ENCODE measurements around the gene CLNK.

The CLNK gene

GRCh38 chr4:10455133-10455532 lies 229.4 kb downstream of the CLNK start:
- POLR2A ChIA-PET = no interaction called here
- CTCF ChIA-PET = no interaction called here
- DNase-seq (ENCODE audit: extremely low spot score) = no peak
- TF ChIP-seq NFRKB (IDR thresholded peaks at IDR 0.05) = no peak
- no peak for TF ChIP-seq ZNF384 (IDR thresholded peaks at IDR 0.05)
- TF ChIP-seq FOXA1 (IDR thresholded peaks at IDR 0.05) = no peak
- no peak for TF ChIP-seq ARNT (IDR thresholded peaks at IDR 0.05)
- TF ChIP-seq LEF1 (IDR thresholded peaks at IDR 0.05; ENCODE audit: borderline replicate concordance) = no peak
- TF ChIP-seq HDGF (IDR thresholded peaks at IDR 0.05; ENCODE audit: borderline replicate concordance) = no peak
- TF ChIP-seq CTBP1 (IDR thresholded peaks at IDR 0.05; ENCODE audit: borderline replicate concordance) = no peak
- no peak for TF ChIP-seq SUZ12 (IDR thresholded peaks at IDR 0.05)
- no peak for TF ChIP-seq L3MBTL2 (conservative IDR thresholded peaks at IDR 0.05)
- no peak for TF ChIP-seq BHLHE40 (IDR thresholded peaks at IDR 0.05; ENCODE audit: borderline replicate concordance)
- TF ChIP-seq PKNOX1 (IDR thresholded peaks at IDR 0.05) = no peak
- no peak for TF ChIP-seq FOXM1 (IDR thresholded peaks at IDR 0.05; ENCODE audit: borderline replicate concordance)
- no peak for TF ChIP-seq FOXK2 (IDR thresholded peaks at IDR 0.05)
- TF ChIP-seq SP1 (IDR thresholded peaks at IDR 0.05) = no peak

DNA sequence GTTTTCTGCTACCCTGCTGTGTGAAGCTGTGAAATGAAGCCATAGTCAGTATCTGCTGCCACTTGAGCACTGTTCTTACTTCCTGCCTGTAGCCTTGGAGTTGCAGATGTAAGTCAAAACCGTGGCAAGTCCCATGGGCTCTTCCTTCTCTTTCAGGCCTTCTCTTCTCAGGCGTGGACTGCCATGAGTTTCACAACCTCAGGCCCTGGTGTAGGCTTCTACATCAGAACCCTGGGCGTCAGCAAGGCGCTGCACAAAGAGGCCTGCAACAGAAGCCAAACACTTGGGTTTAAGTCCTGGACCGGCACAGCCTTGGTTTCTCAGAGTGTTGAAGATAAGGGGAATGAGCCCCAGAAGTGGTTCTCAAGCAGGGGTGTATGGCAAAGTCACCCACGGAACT lies 229.8 kb downstream of the CLNK start:
- ChIA-PET POLR2A (no interaction called here), CTCF (no interaction called here)
- DNase-seq (ENCODE audit: extremely low spot score) = no peak
- no peak for TF ChIP-seq HDGF (IDR thresholded peaks at IDR 0.05; ENCODE audit: borderline replicate concordance)
- no peak for TF ChIP-seq BHLHE40 (IDR thresholded peaks at IDR 0.05; ENCODE audit: borderline replicate concordance)
- TF ChIP-seq SUZ12 (IDR thresholded peaks at IDR 0.05) = no peak
- no peak for TF ChIP-seq CTBP1 (IDR thresholded peaks at IDR 0.05; ENCODE audit: borderline replicate concordance)
- no peak for TF ChIP-seq SP1 (IDR thresholded peaks at IDR 0.05)
- TF ChIP-seq NFRKB (IDR thresholded peaks at IDR 0.05) = no peak
- no peak for TF ChIP-seq ARNT (IDR thresholded peaks at IDR 0.05)
- no peak for TF ChIP-seq FOXM1 (IDR thresholded peaks at IDR 0.05; ENCODE audit: borderline replicate concordance)

DNA sequence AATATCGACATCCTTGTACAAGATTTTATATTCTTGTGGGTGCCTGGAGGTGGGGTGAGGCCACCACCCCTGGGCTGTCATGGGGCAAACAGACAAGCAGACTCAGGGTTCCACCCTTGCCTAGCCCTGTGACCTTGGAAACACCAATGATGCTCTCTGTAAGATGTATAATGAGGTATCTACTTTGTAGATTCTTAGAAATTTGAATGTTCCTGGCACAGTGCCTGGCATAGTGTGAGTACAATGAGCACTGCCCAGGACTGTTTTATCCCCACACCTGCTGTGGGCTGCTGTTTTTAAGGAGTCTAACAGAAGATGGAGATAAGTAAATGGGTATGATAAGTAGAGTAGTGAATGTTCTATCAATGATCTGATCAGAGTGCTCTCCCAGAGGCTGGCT lies 230.4 kb downstream of the CLNK start:
- TF ChIP-seq PKNOX1 (IDR thresholded peaks at IDR 0.05) (no peak), TARDBP (IDR thresholded peaks at IDR 0.05) (no peak), L3MBTL2 (conservative IDR thresholded peaks at IDR 0.05) (no peak), ZNF384 (IDR thresholded peaks at IDR 0.05) (no peak), LEF1 (IDR thresholded peaks at IDR 0.05; ENCODE audit: borderline replicate concordance) (no peak), NFRKB (IDR thresholded peaks at IDR 0.05) (no peak), FOXK2 (IDR thresholded peaks at IDR 0.05) (no peak)
- ChIA-PET POLR2A (no interaction called here), CTCF (no interaction called here)
- no peak for DNase-seq (ENCODE audit: extremely low spot score)

DNA sequence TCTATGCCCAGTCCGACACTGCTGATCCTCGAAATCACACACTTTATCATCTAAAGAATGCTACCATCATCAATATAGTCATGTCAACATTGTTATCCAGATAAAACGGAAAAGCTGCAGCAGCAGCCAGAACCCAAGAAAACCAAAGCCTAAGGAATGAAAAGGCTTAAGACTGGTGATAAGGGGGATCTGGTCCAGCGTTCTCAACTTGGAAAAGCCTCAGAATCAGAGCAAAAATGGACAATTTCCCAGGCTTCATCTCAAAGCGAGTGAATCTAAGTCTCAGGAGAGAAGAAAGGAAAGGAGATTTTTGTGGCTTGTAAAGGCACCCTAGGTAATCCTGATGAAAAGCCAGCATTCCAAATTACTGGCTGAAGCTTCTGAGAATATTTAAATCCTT lies 235.6 kb downstream of the CLNK start:
- CTCF ChIA-PET = no interaction called here

GRCh38 chr4:10442976-10443375 lies 241.6 kb downstream of the CLNK start:
- CTCF ChIA-PET = no interaction called here
- TF ChIP-seq FOXA1 (IDR thresholded peaks at IDR 0.05) = no peak
- TF ChIP-seq FOXM1 (IDR thresholded peaks at IDR 0.05; ENCODE audit: borderline replicate concordance) = no peak
- no peak for TF ChIP-seq ZNF384 (IDR thresholded peaks at IDR 0.05)
- POLR2A ChIA-PET = no interaction called here
- no peak for DNase-seq (ENCODE audit: extremely low spot score)

More for the DNA sequence above, 235.6 kb downstream of the CLNK start:
- DNase-seq (ENCODE audit: extremely low spot score) = no peak
- POLR2A ChIA-PET = no interaction called here
- no peak for TF ChIP-seq SUZ12 (IDR thresholded peaks at IDR 0.05)
- TF ChIP-seq L3MBTL2 (conservative IDR thresholded peaks at IDR 0.05) = no peak
- TF ChIP-seq ARNT (IDR thresholded peaks at IDR 0.05) = no peak
- no peak for TF ChIP-seq ZNF384 (IDR thresholded peaks at IDR 0.05)
- TF ChIP-seq FOXK2 (IDR thresholded peaks at IDR 0.05) = no peak
- no peak for TF ChIP-seq FOXA1 (IDR thresholded peaks at IDR 0.05)
- no peak for TF ChIP-seq CTBP1 (IDR thresholded peaks at IDR 0.05; ENCODE audit: borderline replicate concordance)

- TF ChIP-seq ARNT (IDR thresholded peaks at IDR 0.05) (no peak), LEF1 (IDR thresholded peaks at IDR 0.05; ENCODE audit: borderline replicate concordance) (no peak), FOXA1 (IDR thresholded peaks at IDR 0.05) (no peak), ZNF384 (IDR thresholded peaks at IDR 0.05) (no peak), TARDBP (IDR thresholded peaks at IDR 0.05) (no peak), ELF4 (IDR thresholded peaks at IDR 0.05) (no peak), PKNOX1 (IDR thresholded peaks at IDR 0.05) (no peak), L3MBTL2 (conservative IDR thresholded peaks at IDR 0.05) (no peak), SP1 (IDR thresholded peaks at IDR 0.05) (no peak)
- no peak for DNase-seq (ENCODE audit: extremely low spot score)
- POLR2A ChIA-PET = no interaction called here
- CTCF ChIA-PET = no interaction called here
These were observed 243.1 kb downstream of the CLNK start for GRCh38 chr4:10441512-10441911.

GRCh38 chr4:10438924-10439323 lies 245.6 kb downstream of the CLNK start:
- ChIA-PET CTCF (no interaction called here), POLR2A (no interaction called here)
- TF ChIP-seq PKNOX1 (IDR thresholded peaks at IDR 0.05) (no peak), BHLHE40 (IDR thresholded peaks at IDR 0.05; ENCODE audit: borderline replicate concordance) (no peak), FOXA1 (IDR thresholded peaks at IDR 0.05) (no peak), NFRKB (IDR thresholded peaks at IDR 0.05) (no peak), TARDBP (IDR thresholded peaks at IDR 0.05) (no peak), ARNT (IDR thresholded peaks at IDR 0.05) (no peak), ZNF384 (IDR thresholded peaks at IDR 0.05) (no peak), SP1 (IDR thresholded peaks at IDR 0.05) (no peak), CTBP1 (IDR thresholded peaks at IDR 0.05; ENCODE audit: borderline replicate concordance) (no peak), LEF1 (IDR thresholded peaks at IDR 0.05; ENCODE audit: borderline replicate concordance) (no peak), FOXK2 (IDR thresholded peaks at IDR 0.05) (no peak), ELF4 (IDR thresholded peaks at IDR 0.05) (no peak), SUZ12 (IDR thresholded peaks at IDR 0.05) (no peak), HDGF (IDR thresholded peaks at IDR 0.05; ENCODE audit: borderline replicate concordance) (no peak)
- DNase-seq (ENCODE audit: extremely low spot score) = no peak
